GM23248 (cell line): ENCODE results near the gene LYRM4. TPM values are rescaled to one million over a fixed set of nuclear protein-coding genes. Genes with fewer than 3 reads are reported as not detected.

Experiments used
- DNase-seq: peaks from one replicate; pipeline ENCODE4 v3.0.0-alpha.2; 2015
- H2AFZ ChIP-seq: fragments of 200-600 bp; sonication (generic); 2 replicates; pipeline ENCODE4 v1.6.1; 2016; ENCODE audit warnings: antibody characterized with exemption
- H3F3A ChIP-seq: fragments of 200-600 bp; sonication (generic); 2 replicates; pipeline ENCODE4 v1.6.1; 2016; ENCODE audit warnings: mild to moderate bottlenecking, antibody characterized with exemption, mixed run types; ENCODE audit not compliant: insufficient read depth
- H3K27ac ChIP-seq: fragments of 200-600 bp; sonication (generic); 2 replicates; pipeline ENCODE4 v1.5.1; 2016; ENCODE audit warnings: mild to moderate bottlenecking
- H3K27me3 ChIP-seq: fragments of 200-600 bp; sonication (generic); replicated peaks from 2 replicates; pipeline ENCODE4 v1.6.1; 2016; ENCODE audit warnings: mild to moderate bottlenecking; ENCODE audit not compliant: insufficient read depth
- H3K36me3 ChIP-seq: fragments of 200-600 bp; sonication (generic); 2 replicates; pipeline ENCODE4 v1.6.1; 2016; ENCODE audit warnings: low read depth, mild to moderate bottlenecking
- H3K4me1 ChIP-seq: fragments of 200-600 bp; sonication (generic); 2 replicates; pipeline ENCODE4 v1.6.1; 2016; ENCODE audit warnings: mild to moderate bottlenecking; ENCODE audit not compliant: insufficient read depth
- H3K4me2 ChIP-seq: fragments of 200-600 bp; sonication (generic); one replicate; pipeline ENCODE4 v1.6.1; 2016; ENCODE audit warnings: mild to moderate bottlenecking; ENCODE audit not compliant: unreplicated experiment
- H3K4me3 ChIP-seq: fragments of 200-600 bp; sonication (generic); 2 replicates; pipeline ENCODE4 v1.5.1; 2016; ENCODE audit warnings: mild to moderate bottlenecking
- H3K79me2 ChIP-seq: fragments of 200-600 bp; sonication (generic); 2 replicates; pipeline ENCODE4 v1.6.1; 2016; ENCODE audit warnings: mild to moderate bottlenecking; ENCODE audit not compliant: insufficient read depth
- H3K9ac ChIP-seq: fragments of 200-600 bp; sonication (generic); 2 replicates; pipeline ENCODE4 v1.6.1; 2016; ENCODE audit warnings: mild to moderate bottlenecking
- H3K9me2 ChIP-seq: fragments of 200-600 bp; sonication (generic); 2 replicates; pipeline ENCODE4 v1.6.1; 2016; ENCODE audit warnings: mixed run types, mild to moderate bottlenecking, moderate library complexity; ENCODE audit not compliant: insufficient read depth
- H3K9me3 ChIP-seq: fragments of 200-600 bp; sonication (generic); one replicate; pipeline ENCODE4 v1.6.1; 2017; ENCODE audit warnings: low read depth
- H4K20me1 ChIP-seq: fragments of 200-600 bp; sonication (generic); 2 replicates; pipeline ENCODE4 v1.6.0; 2016; ENCODE audit not compliant: insufficient read depth
- EZH2 ChIP-seq: fragments of 200-600 bp; sonication (generic); IDR thresholded peaks from 2 replicates; pipeline ENCODE4 v1.6.1; 2018; ENCODE audit warnings: antibody characterized with exemption, mild to moderate bottlenecking; ENCODE audit not compliant: insufficient read depth, poor library complexity, severe bottlenecking
- EZH2phosphoT487 ChIP-seq: fragments of 200-600 bp; sonication (generic); IDR thresholded peaks from 2 replicates; pipeline ENCODE4 v1.6.1; 2018; ENCODE audit warnings: antibody characterized with exemption, moderate library complexity, mild to moderate bottlenecking, low read depth; ENCODE audit not compliant: insufficient read depth
- WGBS, 2 experiments: methylation state at CpG; one replicate each; pipeline ENCODE4 v1.1.6; 2015 to 2017; ENCODE audit warnings: low lambda C conversion rate in 2 of 2, low coverage in 1 of 2; ENCODE audit errors: missing lambda C conversion rate in 2 of 2; 5-methylcytosine and 5-hydroxymethylcytosine counted together
- in situ Hi-C: fragments of 300-500 bp; cut with MboI; formaldehyde crosslinking; loops from 2 replicates; pipeline ENCODE4 v1.15.0; 2020
- polyA plus RNA-seq: library from polyadenylated mRNA; unstranded; fragments of >200 nt; fragmentation: Nextera tagmentation; extraction: Ambion mirVana; gene quantifications from 2 replicates; pipeline ENCODE4 v1.2.1, GENCODE V29; 2016
- total RNA-seq: library from RNA; depleted of rRNA; stranded (reverse); fragments of >200 nt; shearing (Covaris generic); gene quantifications from 2 replicates; pipeline ENCODE4 v1.2.3, GENCODE V29; 2014

LYRM4 gene
- total and polyA plus RNA-seq, 2 experiments from 2014 or later: 27.1 to 28.0 TPM

DNA sequence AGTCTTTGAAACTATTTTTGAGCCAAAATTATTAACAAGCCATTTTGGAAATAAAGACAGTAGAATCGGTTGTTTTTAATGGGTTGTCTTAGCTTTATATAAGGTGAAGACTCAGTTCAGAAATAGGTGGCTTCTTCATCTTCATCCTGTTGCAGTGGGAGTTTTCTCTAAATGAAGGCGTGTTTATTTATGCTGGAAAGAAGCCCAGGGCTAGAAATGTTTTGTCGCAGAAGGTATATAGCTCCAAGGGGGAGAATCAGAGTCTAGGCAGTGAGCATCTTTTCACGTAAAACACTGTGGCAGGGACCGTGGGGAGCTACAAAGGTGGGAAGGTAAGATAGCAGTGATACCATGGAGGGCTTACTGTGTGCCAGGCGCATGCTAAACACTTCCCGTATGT, 34.9 kb upstream of the LYRM4 start:
- in situ Hi-C loops: no loop called here
- no peak overlapping the region for H3K27ac ChIP-seq

DNA sequence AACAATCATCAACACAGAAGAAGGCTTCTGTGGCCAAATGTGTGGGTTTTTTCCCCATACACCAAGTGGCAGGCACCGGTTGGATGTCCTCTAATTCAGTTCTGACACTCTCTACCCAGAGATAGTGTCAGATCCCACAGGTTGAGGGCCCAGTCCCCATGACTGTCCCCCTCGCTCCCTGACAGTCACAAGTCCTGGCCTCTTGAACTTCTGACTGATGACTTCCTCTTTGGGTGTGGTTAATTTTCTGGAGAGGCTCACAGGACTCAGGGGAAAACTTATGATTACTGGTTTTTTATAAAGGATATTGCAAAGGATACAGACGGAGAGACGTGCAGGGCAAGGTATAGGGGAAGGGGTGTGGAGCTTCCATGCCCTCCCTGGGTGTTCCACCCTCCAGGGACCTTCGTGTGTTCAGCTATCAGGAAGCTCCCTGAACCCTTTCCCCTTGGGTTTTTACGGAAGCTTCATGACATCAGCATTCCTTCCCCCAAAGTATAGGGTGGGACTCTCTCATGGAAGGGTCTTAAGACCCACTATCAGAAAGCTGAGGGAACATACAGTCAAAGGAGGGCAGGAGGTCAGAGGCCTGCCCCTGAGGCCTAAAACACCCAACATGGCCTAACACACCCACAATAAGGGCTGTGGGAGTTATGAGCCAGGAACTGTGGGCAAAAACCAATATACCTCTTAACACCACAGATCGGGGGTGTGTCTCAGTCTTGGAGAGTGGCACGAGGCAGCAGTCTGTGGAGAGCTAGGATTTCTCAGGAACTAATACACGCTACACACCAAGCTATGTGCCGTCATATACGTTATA, 33.9 kb upstream of the LYRM4 start:
- no peak overlapping the region for H3K9ac ChIP-seq
- in situ Hi-C loops: no loop called here
- TF ChIP-seq EZH2phosphoT487 (no peak), EZH2 (no peak)
- H3K9me3 ChIP-seq: no peaks in the 10 kb centered on the region
- no peak for DNase-seq
- no peak overlapping the region for H3K27ac ChIP-seq
- H2AFZ ChIP-seq: no peak overlapping the region
- H3K27me3 ChIP-seq: no peaks in the 10 kb centered on the region
- no peak overlapping the region for H3K4me2 ChIP-seq
- peaks cover 58% of the 10 kb centered on the region for H3K79me2 ChIP-seq
- no peaks in the 10 kb centered on the region for H3K9me2 ChIP-seq
- no peaks in the 10 kb centered on the region for H3K36me3 ChIP-seq
- WGBS, 2 experiments: 92 to 93% methylated on average over 11 of the region's 11 CpGs
- no peaks in the 10 kb centered on the region for H3F3A ChIP-seq
- H4K20me1 ChIP-seq: no peaks in the 10 kb centered on the region
- H3K4me3 ChIP-seq: no peak overlapping the region
- no peaks in the 10 kb centered on the region for H3K4me1 ChIP-seq

More for the DNA sequence above, 34.9 kb upstream of the LYRM4 start:
- no peaks in the 10 kb centered on the region for H3F3A ChIP-seq
- H3K9ac ChIP-seq: no peak overlapping the region
- no peak for DNase-seq
- WGBS, 2 experiments: 92 to 93% methylated on average over 7 of the region's 7 CpGs
- H3K4me1 ChIP-seq: no peaks in the 10 kb centered on the region
- no peaks in the 10 kb centered on the region for H4K20me1 ChIP-seq
- no peaks in the 10 kb centered on the region for H3K27me3 ChIP-seq
- no peak overlapping the region for H3K4me2 ChIP-seq
- no peak overlapping the region for H2AFZ ChIP-seq
- H3K36me3 ChIP-seq: no peaks in the 10 kb centered on the region
- TF ChIP-seq EZH2phosphoT487: no peak
- no peak for TF ChIP-seq EZH2
- no peaks in the 10 kb centered on the region for H3K9me3 ChIP-seq
- no peaks in the 10 kb centered on the region for H3K9me2 ChIP-seq
- no peak overlapping the region for H3K4me3 ChIP-seq
- H3K79me2 ChIP-seq: peaks cover 57% of the 10 kb centered on the region

DNA sequence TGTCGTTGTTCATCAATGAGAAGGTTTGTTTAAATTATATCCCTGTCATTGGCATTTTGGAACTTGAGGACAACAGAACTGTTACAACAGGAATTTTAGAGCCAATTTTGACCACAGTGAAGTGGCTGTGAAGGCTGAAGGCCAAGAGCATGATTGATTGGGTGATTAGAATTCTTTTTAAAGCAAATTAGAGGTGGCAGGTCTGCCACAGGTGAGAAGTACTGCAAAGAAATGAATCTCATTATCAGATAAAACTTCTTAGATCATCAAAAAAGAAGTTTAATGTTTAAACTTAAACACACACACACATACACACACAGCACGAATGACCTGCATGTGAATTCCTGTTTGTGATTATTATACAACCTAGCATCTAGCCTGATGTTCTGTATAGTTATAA, 32.9 kb upstream of the LYRM4 start:
- H2AFZ ChIP-seq: no peak overlapping the region
- no peak overlapping the region for H3K9ac ChIP-seq
- H3K27ac ChIP-seq: no peak overlapping the region
- no peaks in the 10 kb centered on the region for H3K9me2 ChIP-seq
- DNase-seq: no peak
- 96 to 98% methylated on average over 2 of the region's 2 CpGs for WGBS, 2 experiments
- H3K9me3 ChIP-seq: no peaks in the 10 kb centered on the region
- no peak overlapping the region for H3K4me3 ChIP-seq
- no peaks in the 10 kb centered on the region for H4K20me1 ChIP-seq
- in situ Hi-C loops: no loop called here
- H3K4me1 ChIP-seq: no peaks in the 10 kb centered on the region
- peaks cover 58% of the 10 kb centered on the region for H3K79me2 ChIP-seq
- H3K27me3 ChIP-seq: no peaks in the 10 kb centered on the region
- no peak overlapping the region for H3K4me2 ChIP-seq
- no peaks in the 10 kb centered on the region for H3K36me3 ChIP-seq
- no peaks in the 10 kb centered on the region for H3F3A ChIP-seq
- TF ChIP-seq EZH2phosphoT487 (no peak), EZH2 (no peak)

DNA sequence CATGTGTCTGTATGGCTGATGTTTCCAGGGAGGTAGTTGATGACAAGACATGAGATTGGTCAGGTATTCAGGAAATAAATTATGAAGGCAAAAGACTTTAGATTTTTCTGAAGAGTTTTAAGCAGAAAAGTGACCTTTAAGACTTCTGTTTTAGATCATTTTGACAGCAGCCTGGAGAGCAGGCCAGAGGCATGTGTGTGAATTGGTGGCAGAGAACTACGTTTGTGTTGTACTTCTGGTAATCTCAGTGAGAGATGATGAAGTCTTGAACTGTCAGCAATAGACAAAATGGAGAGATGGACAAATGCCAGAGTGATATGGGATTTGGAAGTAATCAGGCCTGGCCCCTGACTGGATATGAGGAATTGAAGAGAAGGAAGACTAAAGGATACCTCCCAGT, 31.4 kb upstream of the LYRM4 start:
- no peaks in the 10 kb centered on the region for H3K36me3 ChIP-seq
- peaks cover 8% of the 10 kb centered on the region for H3K4me1 ChIP-seq
- no peaks in the 10 kb centered on the region for H3F3A ChIP-seq
- H3K4me3 ChIP-seq: no peak overlapping the region
- no peak for DNase-seq
- no peak overlapping the region for H3K27ac ChIP-seq
- H3K27me3 ChIP-seq: no peaks in the 10 kb centered on the region
- no peaks in the 10 kb centered on the region for H4K20me1 ChIP-seq
- WGBS, 2 experiments: 57 to 59% methylated on average over 1 of the region's 1 CpG
- no peaks in the 10 kb centered on the region for H3K9me3 ChIP-seq
- H3K9ac ChIP-seq: no peak overlapping the region
- no peak for TF ChIP-seq EZH2
- no peak for TF ChIP-seq EZH2phosphoT487
- H3K4me2 ChIP-seq: no peak overlapping the region
- H3K9me2 ChIP-seq: no peaks in the 10 kb centered on the region
- no peak overlapping the region for H2AFZ ChIP-seq
- in situ Hi-C loops: no loop called here
- peaks cover 59% of the 10 kb centered on the region for H3K79me2 ChIP-seq

DNA sequence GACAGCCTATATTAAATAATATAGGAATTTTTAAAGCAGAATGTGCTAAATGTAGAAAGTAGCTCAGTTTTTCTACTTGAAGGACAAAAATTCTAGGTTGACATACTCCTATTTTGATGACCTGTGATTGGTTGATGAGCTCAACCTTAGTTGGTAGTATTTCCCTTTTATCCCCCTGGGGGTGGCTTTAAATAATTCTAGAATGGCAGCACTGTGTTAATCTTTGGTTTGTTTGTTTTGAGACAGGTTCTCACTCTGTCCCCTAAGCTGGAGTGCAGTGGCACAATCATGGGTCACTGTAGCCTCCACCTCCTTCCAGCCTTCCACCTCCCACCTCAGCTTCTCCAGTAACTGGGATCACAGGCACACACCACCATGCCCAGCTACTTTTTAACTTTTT, 29.8 kb upstream of the LYRM4 start:
- Histone ChIP-seq H3K4me2 (no peak overlapping the region), H3K36me3 (no peaks in the 10 kb centered on the region), H3K9me3 (no peaks in the 10 kb centered on the region), H3F3A (no peaks in the 10 kb centered on the region), H3K9ac (no peak overlapping the region), H3K9me2 (no peaks in the 10 kb centered on the region), H4K20me1 (no peaks in the 10 kb centered on the region), H3K79me2 (peaks cover 54% of the 10 kb centered on the region), H2AFZ (no peak overlapping the region), H3K4me1 (peaks cover 8% of the 10 kb centered on the region), H3K27me3 (no peaks in the 10 kb centered on the region), H3K4me3 (no peak overlapping the region), H3K27ac (no peak overlapping the region)
- in situ Hi-C loops: no loop called here
- DNase-seq: no peak
- TF ChIP-seq EZH2phosphoT487 (no peak), EZH2 (no peak)
